SK-N-SH (cell line): ENCODE data around the gene TUT1. TPM values are rescaled to one million over a fixed set of nuclear protein-coding genes. Genes with fewer than 3 reads are reported as not detected.

Experiments used
- CHD2 ChIP-seq: fragments of 150-350 bp; IDR thresholded peaks from 2 replicates; pipeline ENCODE4 v1.6.1; 2018; ENCODE audit warnings: low read length; ENCODE audit not compliant: partially characterized antibody
- EP300 ChIP-seq, 2 experiments: IDR thresholded peaks; 2 replicates each; pipeline versions ENCODE4 v1.4.0 to v1.6.1; 2012; ENCODE audit warnings: borderline replicate concordance in 1 of 2, low read depth in 1 of 2, low read length in 1 of 2
- FOSL2 ChIP-seq: IDR thresholded peaks from 2 replicates; pipeline ENCODE4 v1.4.0; 2012; ENCODE audit warnings: low read depth, mild to moderate bottlenecking, moderate library complexity, borderline replicate concordance
- FOXJ3 ChIP-seq: sonication (generic); formaldehyde crosslinking; IDR thresholded peaks from 2 replicates; pipeline ENCODE4 v1.5.1; 2020; ENCODE audit warnings: mild to moderate bottlenecking, missing genetic modification reagents
- FOXM1 ChIP-seq: IDR thresholded peaks from 2 replicates; pipeline ENCODE4 v1.4.0; 2012; ENCODE audit warnings: low read depth, mild to moderate bottlenecking
- NFIC ChIP-seq: IDR thresholded peaks from 2 replicates; pipeline ENCODE4 v1.4.0; 2012; ENCODE audit warnings: borderline replicate concordance
- NRF1 ChIP-seq: IDR thresholded peaks from 2 replicates; pipeline ENCODE4 v1.6.1; 2012; ENCODE audit warnings: low read depth, mild to moderate bottlenecking, low read length
- POLR2AphosphoS5 ChIP-seq: IDR thresholded peaks from 2 replicates; pipeline ENCODE4 v1.6.1; 2012; ENCODE audit warnings: low read depth, low read length
- RAD21 ChIP-seq: IDR thresholded peaks from 2 replicates; pipeline ENCODE4 v1.6.1; 2012; ENCODE audit warnings: mild to moderate bottlenecking, low read length
- RCOR1 ChIP-seq: fragments of 150-350 bp; IDR thresholded peaks from 2 replicates; pipeline ENCODE4 v1.6.1; 2017; ENCODE audit warnings: antibody characterized with exemption, low read length
- RFX5 ChIP-seq: IDR thresholded peaks from 2 replicates; pipeline ENCODE4 v1.6.1; 2012; ENCODE audit warnings: mild to moderate bottlenecking, improper control_type of control experiment, low read length
- RXRA ChIP-seq: IDR thresholded peaks from 2 replicates; pipeline ENCODE4 v1.4.0; 2012; ENCODE audit warnings: low read depth, mild to moderate bottlenecking, borderline replicate concordance
- TEAD4 ChIP-seq: IDR thresholded peaks from 2 replicates; pipeline ENCODE4 v1.4.0; 2012; ENCODE audit warnings: mild to moderate bottlenecking, borderline replicate concordance; ENCODE audit not compliant: insufficient read depth
- polyA plus RNA-seq, 3 experiments: library from polyadenylated mRNA; depleted of rRNA; stranded (reverse); fragments of >200 nt; gene quantifications; 2 replicates each; pipeline ENCODE4 v1.2.3, GENCODE V29; 2012
- TF ChIP-seq, protein P1 (sequence below): fragments of 200-600 bp; sonication (generic); IDR thresholded peaks from 2 replicates; pipeline ENCODE4 v1.6.1; 2017; ENCODE audit warnings: antibody characterized with exemption, mild to moderate bottlenecking, moderate library complexity
- TF ChIP-seq, protein P2 (sequence below): IDR thresholded peaks from 2 replicates; pipeline ENCODE4; 2012
- TF ChIP-seq, protein P3 (sequence below): IDR thresholded peaks from 2 replicates; pipeline ENCODE4 v1.4.0; 2012; ENCODE audit warnings: low read depth
- TF ChIP-seq, protein P4 (sequence below): fragments of 150-350 bp; IDR thresholded peaks from 2 replicates; pipeline ENCODE4 v1.6.1; 2016; ENCODE audit warnings: mild to moderate bottlenecking, low read depth, low read length

TUT1 gene
- polyA plus RNA-seq, 1 of the 3 experiments (the other 2 are of a cell fraction) = 27.3 TPM

DNA sequence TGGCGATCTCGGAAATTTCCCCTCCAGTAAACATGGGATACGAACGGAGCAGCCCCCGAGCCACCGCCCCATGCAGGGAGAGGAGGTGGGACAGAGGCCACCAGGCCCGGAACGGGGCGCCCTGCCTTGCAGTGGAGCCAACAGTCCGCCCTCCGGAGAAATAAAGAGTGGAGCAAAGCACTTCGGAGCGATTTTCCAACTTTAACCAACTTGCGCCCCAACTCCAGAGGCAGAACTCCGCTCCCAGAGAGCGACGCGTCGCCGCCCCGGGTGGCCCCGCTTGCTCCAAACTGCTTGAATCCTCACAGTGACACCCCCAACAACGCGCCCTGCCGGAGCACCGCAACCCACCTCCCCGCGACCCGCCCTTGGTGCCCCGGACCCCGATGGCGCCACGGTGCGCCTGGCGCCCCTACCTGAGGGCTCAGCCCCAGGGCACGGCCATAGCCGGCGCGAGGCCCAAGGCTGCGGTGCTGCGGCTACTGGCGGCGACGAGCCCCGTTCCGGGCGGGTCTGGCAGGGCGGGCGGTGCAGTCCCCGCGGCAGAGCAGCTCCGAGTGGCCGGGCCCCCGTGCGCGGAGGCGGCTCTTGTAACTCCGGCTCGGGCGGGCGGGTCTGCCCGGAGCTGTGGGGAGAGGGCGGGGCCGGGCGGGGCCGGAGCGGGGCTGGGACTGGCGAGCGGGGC is 44.9 kb downstream of the TUT1 start, which contains the start of gene AHNAK (continued):
- TF ChIP-seq, protein P1, sequence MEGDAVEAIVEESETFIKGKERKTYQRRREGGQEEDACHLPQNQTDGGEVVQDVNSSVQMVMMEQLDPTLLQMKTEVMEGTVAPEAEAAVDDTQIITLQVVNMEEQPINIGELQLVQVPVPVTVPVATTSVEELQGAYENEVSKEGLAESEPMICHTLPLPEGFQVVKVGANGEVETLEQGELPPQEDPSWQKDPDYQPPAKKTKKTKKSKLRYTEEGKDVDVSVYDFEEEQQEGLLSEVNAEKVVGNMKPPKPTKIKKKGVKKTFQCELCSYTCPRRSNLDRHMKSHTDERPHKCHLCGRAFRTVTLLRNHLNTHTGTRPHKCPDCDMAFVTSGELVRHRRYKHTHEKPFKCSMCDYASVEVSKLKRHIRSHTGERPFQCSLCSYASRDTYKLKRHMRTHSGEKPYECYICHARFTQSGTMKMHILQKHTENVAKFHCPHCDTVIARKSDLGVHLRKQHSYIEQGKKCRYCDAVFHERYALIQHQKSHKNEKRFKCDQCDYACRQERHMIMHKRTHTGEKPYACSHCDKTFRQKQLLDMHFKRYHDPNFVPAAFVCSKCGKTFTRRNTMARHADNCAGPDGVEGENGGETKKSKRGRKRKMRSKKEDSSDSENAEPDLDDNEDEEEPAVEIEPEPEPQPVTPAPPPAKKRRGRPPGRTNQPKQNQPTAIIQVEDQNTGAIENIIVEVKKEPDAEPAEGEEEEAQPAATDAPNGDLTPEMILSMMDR = no peak
- TF ChIP-seq CHD2 (no peak), EP300 (IDR thresholded peaks at IDR 0.05; ENCODE audit: borderline replicate concordance in 1 of 2, low read depth in 1 of 2, low read length in 1 of 2) (no peak), FOSL2 (no peak), NRF1 (no peak), RCOR1 (no peak), TEAD4 (no peak), RFX5 (no peak), FOXJ3 (CRISPR knock-in tag) (no peak), POLR2AphosphoS5 (peak; percentile 93), FOXM1 (no peak), NFIC (no peak), RXRA (no peak), RAD21 (no peak)
- TF ChIP-seq, protein P2, sequence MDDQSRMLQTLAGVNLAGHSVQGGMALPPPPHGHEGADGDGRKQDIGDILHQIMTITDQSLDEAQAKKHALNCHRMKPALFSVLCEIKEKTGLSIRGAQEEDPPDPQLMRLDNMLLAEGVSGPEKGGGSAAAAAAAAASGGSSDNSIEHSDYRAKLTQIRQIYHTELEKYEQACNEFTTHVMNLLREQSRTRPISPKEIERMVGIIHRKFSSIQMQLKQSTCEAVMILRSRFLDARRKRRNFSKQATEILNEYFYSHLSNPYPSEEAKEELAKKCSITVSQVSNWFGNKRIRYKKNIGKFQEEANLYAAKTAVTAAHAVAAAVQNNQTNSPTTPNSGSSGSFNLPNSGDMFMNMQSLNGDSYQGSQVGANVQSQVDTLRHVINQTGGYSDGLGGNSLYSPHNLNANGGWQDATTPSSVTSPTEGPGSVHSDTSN = no peak
- TF ChIP-seq, protein P3, sequence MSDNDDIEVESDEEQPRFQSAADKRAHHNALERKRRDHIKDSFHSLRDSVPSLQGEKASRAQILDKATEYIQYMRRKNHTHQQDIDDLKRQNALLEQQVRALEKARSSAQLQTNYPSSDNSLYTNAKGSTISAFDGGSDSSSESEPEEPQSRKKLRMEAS = peak; percentile 5; the same call in 1 of the 2 replicates
- TF ChIP-seq, protein P4, sequence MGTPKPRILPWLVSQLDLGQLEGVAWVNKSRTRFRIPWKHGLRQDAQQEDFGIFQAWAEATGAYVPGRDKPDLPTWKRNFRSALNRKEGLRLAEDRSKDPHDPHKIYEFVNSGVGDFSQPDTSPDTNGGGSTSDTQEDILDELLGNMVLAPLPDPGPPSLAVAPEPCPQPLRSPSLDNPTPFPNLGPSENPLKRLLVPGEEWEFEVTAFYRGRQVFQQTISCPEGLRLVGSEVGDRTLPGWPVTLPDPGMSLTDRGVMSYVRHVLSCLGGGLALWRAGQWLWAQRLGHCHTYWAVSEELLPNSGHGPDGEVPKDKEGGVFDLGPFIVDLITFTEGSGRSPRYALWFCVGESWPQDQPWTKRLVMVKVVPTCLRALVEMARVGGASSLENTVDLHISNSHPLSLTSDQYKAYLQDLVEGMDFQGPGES = no peak
